Activated CD4-positive, alpha-beta T cell treated with anti-CD3 and anti-CD28 coated beads, Interleukin-2, Interleukin-6, amounts not matched to agents 100 ng/mL and 50 ng/mL, durations not matched to agents 16 hours and 8 hours (primary cell): ENCODE results near the gene NPTN.
A peak's percentile ranks its signal among the peaks of the same experiment; 100 is the strongest.

Source experiments
- DNase-seq: peaks from one replicate; pipeline ENCODE4 v3.0.0-alpha.2; 2020

NPTN gene

DNA sequence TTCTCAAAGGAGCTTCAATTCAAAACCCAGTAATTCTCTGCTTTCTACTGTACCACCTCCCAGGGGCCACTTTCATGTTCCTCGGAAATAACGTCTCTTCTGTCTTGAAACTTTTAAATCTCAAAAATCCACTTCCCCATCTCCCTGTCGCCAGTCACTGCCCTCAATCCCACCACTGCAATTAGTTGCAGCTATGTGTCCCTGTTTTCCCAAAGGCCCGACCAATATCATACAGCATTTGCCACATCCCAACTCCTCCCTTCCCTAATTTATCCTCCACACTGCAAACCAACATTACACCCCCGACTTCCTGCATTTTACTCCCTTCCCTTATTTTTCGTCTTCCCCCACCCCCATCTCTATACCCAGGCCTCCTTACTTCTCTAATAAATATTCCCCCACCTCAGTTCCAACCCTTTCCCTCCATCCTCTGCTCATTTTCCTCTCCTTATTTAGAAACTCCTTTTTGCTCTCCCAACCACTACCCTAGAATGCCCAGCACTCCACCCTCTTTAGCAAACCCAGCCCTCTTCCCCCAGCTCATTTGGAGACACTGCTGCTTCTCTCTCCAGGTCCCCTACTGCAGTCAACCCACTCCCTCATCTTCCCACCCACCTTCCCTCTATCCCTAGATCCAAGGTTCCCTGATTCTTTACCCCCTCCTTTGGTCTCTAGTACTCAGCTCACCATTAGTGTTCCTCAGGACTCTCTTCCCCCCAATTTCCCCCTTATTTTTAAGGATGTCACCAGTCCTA lies 1.1 kb downstream of the NPTN start:
- peak; percentile 28 for DNase-seq

DNA sequence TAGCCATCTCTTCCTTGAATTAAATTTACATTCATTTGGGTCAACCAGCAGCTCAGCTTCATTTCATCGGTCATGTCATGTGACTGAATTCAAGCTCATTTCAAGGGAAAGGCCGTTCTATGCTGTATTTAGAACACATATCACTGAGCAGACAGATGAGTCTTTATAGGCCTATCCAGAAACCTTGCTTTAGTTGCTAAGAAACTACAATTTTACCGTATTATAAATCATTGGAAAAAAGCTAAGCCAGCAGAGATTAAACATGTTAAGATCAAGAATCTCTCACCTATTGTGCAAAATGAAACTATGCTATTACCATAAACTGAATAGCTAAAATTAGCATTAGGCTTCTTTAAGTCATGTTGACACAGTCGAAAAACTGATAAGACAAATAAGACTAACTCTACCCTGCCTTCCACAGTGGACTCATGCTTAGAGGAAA lies 2.2 kb downstream of the NPTN start:
- peak; percentile 16 for DNase-seq

GRCh38 chr15:73629798-73630429 lies 3.3 kb downstream of the NPTN start:
- DNase-seq: no peak

DNA sequence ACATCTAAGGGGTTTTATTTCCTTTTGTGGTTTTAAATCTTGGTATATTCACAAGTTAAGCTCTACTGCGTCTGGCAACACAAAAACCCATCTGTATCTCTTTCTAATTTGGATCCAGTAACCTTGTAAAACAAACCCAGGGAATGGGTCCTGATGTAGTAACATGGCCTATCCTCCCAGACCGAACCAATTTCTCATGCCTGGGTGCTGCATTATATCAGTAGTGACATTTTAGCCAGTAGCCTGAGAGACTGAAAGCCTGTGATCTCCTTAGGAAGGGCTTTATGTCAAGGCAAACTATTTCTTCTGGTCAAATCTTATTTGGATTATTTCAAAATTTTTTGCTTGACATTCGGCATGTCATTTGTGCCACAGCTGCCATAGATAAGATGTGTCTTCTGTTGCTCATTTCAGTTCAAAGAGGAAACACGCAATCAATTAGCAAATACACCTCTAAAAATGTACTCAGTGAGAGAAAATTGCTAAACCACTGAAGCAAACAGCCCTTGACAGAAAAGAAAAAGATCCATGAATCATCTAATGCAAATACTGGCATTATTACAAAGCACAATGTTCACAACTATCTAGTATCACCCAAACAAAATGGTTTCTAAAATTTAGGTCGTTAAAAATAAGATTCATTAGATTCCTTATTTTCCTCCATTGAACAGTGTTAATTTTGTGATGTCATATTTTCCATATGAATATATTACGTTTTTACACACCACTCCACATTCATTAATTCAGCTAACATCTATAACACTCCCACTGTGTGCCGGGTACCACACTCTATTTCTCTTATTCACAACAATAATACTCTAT lies 4.0 kb downstream of the NPTN start:
- DNase-seq: no peak

DNA sequence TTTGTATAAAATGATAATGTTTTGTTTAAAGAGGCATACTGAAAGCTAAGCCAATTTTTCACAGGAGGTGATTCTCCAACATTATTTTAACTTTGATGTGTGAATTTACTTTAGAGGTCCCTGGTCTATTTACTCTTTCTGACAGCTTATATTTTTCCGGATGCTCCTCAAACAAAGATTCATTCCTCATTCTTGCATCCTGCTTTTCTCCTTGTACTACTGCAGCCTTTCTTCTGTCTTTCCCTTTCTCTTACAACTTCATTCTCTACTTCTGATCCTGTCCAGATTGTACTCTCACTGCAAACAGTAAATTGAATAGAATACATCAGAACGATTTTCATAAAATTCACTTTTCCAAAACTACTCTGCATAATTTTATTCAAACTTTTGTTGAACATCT lies 5.1 kb downstream of the NPTN start:
- no peak for DNase-seq

DNA sequence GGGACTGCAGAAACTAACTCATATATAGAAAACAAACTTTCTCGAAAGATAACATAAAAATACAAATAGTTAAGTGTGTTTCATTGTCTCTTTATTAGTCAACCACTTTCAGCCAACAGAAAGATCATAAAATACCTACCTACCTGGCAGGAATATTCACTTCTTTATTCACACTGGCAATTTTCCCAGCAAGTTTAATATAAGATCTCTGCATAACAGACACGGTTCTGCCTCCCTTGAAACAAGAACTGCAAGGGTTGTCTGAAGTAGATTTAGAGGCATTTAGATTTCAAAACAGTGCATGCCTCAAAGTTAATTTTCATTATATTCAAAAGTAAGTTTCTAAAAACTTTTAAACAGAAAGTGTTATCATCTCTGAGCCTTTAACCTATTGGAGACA lies 7.1 kb downstream of the NPTN start:
- DNase-seq: no peak

DNA sequence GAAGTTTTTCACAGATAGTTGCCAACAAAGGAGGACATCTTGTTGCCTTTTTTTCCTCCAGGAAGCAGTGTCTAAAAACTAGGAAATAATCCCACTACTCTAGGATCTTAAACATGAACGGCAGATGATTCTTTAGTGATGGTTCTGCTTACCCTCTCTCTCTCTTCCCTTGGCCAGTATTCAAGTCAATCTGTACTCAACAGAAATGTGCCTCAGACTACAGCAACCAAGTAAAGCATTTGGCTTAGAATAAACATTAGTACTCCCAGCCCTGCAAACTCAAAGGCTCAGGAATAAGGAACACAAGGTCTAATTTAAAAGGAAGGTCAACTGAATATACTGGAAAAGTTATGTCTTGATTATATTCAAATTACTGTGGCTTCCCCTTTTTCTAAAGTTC lies 8.7 kb downstream of the NPTN start:
- DNase-seq: no peak

DNA sequence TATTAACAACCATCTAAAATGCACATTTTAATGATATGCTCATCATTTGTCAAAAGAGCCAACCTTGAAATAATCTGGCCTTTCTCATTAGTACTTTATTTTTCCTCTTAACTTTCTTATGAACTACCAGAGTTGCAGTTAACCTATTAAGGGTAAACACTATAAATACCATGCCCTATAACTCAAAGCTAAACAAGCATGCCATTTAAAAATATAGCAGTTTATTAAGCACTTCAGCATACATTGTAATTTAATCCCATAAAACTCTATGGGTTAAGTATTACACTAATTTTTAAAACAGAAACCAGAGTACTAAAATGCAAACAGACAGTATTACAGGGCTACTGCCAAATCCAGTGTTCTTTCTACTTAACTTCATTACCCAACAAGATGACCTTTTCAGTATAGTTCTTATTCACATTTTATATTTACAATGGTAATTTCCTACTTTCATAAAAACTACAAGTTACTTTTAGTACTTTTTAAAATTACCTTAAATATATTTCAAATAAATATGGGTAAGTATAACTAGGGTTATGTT lies 11.8 kb downstream of the NPTN start:
- DNase-seq: no peak

DNA sequence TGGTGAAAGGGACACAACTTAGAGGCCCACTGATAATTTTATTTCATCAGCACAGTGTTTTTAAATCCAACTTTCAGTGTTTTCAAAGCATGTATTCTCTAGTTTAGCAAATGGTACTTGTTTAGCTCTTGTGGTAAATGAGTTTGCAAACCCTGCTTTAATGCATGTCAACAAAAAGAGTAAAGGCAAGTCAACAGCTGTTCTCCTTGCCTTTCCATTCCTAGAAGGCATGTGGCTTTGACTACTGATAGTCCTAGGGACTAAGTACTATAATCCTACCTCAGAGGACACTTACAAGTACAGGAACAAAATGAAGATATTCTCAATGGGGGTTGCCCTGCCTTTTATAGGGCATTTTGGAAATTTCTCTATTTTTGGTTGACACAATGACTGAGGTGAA lies 13.1 kb downstream of the NPTN start:
- DNase-seq: no peak

GRCh38 chr15:73617913-73618312 lies 15.3 kb downstream of the NPTN start:
- no peak for DNase-seq

GRCh38 chr15:73617301-73617831 lies 15.8 kb downstream of the NPTN start:
- no peak for DNase-seq

DNA sequence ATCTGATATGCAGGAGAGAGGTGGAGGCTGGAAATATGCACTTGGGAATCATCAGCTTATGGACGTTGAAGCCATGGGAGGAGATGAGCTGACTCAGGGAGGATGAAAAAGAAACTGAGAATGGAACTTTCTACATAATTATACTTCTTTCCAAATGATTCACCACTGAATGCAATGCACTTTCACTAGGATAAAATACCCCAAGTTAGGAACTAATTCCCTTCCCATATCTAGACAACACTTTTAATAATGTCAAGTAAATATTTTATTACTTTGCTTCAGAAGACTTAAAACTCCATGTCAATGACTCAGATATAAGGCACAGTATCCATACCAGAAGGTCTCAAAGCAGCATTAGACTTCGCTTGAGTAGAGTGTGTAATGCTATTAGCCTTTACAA lies 24.2 kb downstream of the NPTN start:
- DNase-seq: no peak

- no peak for DNase-seq
These were observed 24.7 kb downstream of the NPTN start for GRCh38 chr15:73608475-73608874.

- DNase-seq: no peak
These were observed 25.3 kb downstream of the NPTN start for GRCh38 chr15:73607843-73608242.

DNA sequence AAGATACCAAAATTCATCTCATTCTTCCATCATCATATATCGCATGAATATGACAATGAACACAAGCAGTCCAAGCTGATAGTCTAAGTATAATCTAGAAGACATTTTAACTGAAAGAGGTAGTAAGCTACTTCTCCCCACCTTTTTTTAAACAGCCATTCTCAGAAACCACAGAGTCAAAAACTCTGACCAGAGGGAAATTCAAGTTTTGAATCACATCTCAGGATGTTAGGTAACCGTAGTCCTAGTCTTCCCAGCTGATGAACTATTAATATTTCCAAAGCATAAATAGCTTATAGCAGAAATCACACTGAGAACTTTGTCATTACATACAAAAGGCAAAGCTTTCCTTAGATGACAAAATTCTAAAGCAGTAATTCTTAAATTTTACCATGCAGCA lies 25.8 kb downstream of the NPTN start:
- peak; percentile 28 for DNase-seq

DNA sequence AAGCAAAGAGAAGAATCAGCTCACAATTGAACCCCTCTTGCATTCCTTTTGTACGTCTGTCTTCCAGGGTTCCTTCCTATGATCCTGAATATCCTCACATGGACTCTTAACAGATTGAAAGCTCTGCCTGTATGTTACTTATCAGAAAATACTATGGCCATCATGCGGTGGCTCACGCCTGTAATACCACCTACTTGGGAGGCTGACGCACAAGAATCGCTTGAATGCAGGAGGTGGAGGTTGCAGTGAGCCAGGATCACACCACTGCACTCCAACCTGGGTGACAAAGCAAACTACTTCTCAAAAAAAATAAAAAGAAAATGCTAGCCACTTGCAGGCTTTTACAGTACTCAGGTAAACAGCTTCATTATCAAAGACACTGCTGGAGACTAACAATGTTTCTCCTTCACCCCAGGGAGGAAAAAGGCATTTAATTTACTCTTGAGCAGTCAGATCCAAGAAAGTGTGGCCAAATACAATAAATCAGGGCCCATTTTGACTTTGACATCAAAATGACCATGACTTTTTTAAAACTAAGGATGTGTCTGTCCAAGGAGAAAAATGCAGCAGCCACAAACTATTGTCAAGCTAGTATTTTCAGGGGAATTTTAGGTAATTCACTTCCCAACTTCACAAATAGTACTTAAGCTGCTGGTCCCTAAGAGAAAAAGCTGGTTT lies 27.3 kb downstream of the NPTN start:
- no peak for DNase-seq

DNA sequence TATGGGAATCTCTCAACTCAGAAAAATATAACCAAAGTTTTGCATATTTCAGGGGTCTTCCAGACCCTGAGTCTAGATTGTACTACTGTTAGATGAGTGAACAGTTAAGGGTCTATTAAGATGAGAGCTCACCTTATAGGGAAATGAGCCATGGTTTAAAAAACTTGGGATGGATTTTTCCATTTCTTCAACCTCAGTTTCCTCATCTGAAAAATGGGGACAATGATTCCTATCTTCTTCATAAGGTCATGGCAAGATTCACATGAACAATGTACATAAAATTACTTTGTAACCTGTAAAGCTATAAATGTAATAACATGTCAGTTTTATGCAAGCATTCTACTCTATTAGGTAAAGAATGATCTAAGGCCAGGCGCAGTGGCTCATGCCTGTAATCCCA lies 28.7 kb downstream of the NPTN start:
- no peak for DNase-seq

DNA sequence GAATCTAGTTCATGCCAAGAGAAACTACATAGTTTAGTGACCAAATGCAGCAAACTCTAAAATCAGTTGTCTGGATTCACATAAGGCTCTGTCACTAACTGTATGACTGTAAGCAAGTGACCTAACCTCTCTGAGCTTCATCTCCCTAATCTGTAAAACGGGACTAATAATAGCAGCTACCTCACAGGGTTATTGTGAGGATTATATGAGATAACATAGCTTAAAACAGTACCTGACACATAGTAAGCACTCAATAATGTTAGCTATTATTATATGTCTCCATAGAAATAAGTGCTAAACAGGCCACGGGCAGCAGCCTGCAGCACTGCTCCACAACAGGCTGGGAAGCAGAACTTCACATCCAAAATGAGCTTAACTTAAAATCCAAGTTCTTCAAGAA lies 30.2 kb downstream of the NPTN start:
- no peak for DNase-seq

DNA sequence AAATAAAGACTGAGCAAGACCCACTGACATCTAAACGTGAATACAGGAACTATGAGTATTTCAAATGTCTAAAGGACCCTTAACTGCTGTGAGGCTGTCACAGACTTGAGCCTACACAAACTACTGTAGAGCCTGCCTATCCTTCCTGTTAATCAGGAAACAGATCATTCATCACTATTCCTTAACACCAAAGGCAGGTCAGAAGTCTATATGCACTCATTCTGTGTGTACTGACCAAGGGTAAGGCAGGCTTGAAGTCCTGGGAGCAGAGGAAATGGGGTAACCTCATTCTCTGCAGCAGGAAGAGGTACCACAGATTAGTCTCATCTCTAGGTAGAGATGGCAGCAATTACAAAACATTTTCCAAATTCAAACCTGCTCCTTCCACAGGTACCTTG lies 30.7 kb downstream of the NPTN start:
- DNase-seq: peak; percentile 15

- no peak for DNase-seq
These were observed 31.4 kb downstream of the NPTN start for GRCh38 chr15:73601451-73602445.
